ENCODE results near the gene DOCK1. TPM values are rescaled to one million over a fixed set of nuclear protein-coding genes. Genes with fewer than 3 reads are reported as not detected.
A peak's percentile ranks its signal among the peaks of the same experiment; 100 is the strongest.

The DOCK1 gene
- total RNA-seq, 6 experiments from 2014 or later = 50.6 to 59.9 (median 54.7) TPM

DNA sequence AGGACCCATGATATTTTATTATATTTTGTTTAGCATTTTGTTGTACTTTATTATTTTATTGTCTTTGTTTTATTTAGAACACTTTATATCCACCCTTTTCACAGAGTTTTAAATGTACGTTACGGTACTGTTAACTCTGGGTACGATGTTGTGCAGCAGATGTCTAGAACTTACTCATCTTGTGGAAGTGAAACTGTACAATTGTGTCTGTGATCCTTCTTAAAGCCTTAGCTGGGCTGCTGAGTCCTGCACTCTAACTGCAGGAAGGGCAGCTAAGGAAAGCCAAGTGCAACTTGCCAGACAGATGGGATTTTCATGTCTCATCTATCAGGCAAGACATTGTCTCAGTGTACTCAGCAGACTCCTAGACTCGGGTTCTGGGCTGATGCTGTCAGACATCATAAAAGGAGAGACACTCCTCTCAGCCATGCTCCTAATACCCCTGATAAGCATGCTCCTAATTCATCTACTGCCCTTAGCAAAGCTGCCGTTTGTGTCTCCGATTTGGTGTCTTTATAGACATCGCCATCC lies 305.8 kb downstream of the DOCK1 start:
- Mint-ChIP-seq H3K27me3 (ENCODE audit: insufficient read depth) (no peaks in the 10 kb centered on the region; the same call in 1 of the 2 replicates), H3K4me3 (no peak overlapping the region), H3K36me3 (ENCODE audit: low read depth) (peaks cover 6% of the 10 kb centered on the region; the same call in 1 of the 2 replicates)

DNA sequence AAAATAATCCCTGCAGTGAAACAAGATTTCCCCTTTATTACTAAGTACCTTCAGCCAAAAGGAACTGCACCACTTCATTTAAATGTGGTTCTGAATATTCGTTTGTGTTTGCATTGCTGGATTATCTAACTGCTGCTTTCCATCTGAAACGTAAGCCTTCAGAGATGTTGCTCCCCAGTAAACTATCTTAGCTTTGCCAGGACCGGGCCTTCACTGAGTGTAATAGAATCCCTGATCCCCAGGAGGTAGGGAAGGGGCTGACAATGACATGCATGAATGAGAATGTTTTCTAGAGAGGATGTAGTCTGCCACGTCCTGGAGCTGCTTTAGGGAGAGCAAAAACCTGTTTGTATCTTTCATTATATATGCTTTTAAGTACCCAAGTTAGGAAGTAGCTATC lies 310.6 kb downstream of the DOCK1 start:
- no peak overlapping the region for H3K27ac Mint-ChIP-seq

More for the DNA sequence above, 305.8 kb downstream of the DOCK1 start:
- H3K4me1 Mint-ChIP-seq (ENCODE audit: low read depth) = peaks cover 3% of the 10 kb centered on the region; the same call in 1 of the 2 replicates
- H3K9me3 Mint-ChIP-seq = no peaks in the 10 kb centered on the region
- no peak overlapping the region for H3K27ac Mint-ChIP-seq
- TF ChIP-seq, protein P1, sequence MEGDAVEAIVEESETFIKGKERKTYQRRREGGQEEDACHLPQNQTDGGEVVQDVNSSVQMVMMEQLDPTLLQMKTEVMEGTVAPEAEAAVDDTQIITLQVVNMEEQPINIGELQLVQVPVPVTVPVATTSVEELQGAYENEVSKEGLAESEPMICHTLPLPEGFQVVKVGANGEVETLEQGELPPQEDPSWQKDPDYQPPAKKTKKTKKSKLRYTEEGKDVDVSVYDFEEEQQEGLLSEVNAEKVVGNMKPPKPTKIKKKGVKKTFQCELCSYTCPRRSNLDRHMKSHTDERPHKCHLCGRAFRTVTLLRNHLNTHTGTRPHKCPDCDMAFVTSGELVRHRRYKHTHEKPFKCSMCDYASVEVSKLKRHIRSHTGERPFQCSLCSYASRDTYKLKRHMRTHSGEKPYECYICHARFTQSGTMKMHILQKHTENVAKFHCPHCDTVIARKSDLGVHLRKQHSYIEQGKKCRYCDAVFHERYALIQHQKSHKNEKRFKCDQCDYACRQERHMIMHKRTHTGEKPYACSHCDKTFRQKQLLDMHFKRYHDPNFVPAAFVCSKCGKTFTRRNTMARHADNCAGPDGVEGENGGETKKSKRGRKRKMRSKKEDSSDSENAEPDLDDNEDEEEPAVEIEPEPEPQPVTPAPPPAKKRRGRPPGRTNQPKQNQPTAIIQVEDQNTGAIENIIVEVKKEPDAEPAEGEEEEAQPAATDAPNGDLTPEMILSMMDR (IDR thresholded peaks at IDR 0.05) = no peak
- no peak for DNase-seq

GRCh38 chr10:127216274-127216673 lies 311.0 kb downstream of the DOCK1 start:
- Mint-ChIP-seq H3K36me3 (ENCODE audit: low read depth) (peaks cover 18% of the 10 kb centered on the region), H3K27me3 (ENCODE audit: insufficient read depth) (no peaks in the 10 kb centered on the region; the same call in 1 of the 2 replicates), H3K4me1 (ENCODE audit: low read depth) (peaks cover 14% of the 10 kb centered on the region), H3K27ac (no peak overlapping the region), H3K9me3 (no peaks in the 10 kb centered on the region), H3K4me3 (no peak overlapping the region)
- TF ChIP-seq, protein P1 (IDR thresholded peaks at IDR 0.05) = no peak
- DNase-seq = no peak

More for the DNA sequence above, 310.6 kb downstream of the DOCK1 start:
- DNase-seq = no peak
- Mint-ChIP-seq H3K27me3 (ENCODE audit: insufficient read depth) (no peaks in the 10 kb centered on the region; the same call in 1 of the 2 replicates), H3K9me3 (no peaks in the 10 kb centered on the region), H3K4me3 (no peak overlapping the region), H3K4me1 (ENCODE audit: low read depth) (peaks cover 14% of the 10 kb centered on the region), H3K36me3 (ENCODE audit: low read depth) (peaks cover 18% of the 10 kb centered on the region)
- TF ChIP-seq, protein P1 (IDR thresholded peaks at IDR 0.05) = no peak

DNA sequence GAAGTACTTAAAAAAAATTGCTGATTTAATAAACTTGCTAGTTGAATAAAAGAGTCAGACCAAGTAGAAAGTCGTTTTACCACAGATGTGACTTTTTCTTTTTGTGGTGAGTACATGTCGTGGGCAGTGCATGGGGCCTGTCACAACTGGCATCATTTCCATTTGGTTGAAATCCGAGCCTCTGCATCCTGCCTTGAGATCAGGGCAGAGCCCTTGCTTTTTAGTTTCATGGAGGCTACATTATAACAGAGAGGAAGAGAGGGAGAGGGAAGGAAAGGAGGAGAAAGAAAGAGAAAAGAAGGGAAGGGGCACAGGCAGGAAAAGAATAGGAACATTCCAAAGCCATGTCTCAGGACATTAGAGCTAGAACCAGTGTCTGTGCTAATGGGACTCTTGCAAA lies 311.6 kb downstream of the DOCK1 start:
- peaks cover 14% of the 10 kb centered on the region for H3K4me1 Mint-ChIP-seq (ENCODE audit: low read depth)
- H3K9me3 Mint-ChIP-seq = no peaks in the 10 kb centered on the region
- peak overlapping the region; percentile 14; the same call in 1 of the 2 replicates for H3K27ac Mint-ChIP-seq
- no peaks in the 10 kb centered on the region; the same call in 1 of the 2 replicates for H3K27me3 Mint-ChIP-seq (ENCODE audit: insufficient read depth)
- TF ChIP-seq, protein P1 (IDR thresholded peaks at IDR 0.05) = no peak
- peaks cover 18% of the 10 kb centered on the region for H3K36me3 Mint-ChIP-seq (ENCODE audit: low read depth)
- H3K4me3 Mint-ChIP-seq = no peak overlapping the region
- no peak for DNase-seq

DNA sequence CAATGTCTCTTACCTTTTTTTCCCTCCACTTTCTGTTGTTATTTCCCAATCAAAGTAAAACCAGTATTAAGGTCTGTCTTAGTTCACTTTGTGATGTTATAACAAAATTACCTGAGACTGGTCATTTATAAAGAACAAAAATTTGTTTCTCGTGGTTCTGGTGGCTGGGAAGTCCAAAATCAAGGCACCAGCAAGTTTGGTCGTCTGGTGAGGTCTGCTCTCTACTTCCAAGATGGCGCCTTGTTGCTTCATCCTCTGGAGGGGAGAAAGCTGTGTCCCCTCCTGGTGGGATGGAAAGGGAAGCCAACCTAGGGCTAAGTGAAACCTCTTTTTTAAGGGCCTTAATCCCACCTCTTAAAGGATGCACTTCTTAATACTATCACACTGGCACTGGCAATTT lies 313.4 kb downstream of the DOCK1 start:
- Mint-ChIP-seq H3K9me3 (no peaks in the 10 kb centered on the region), H3K4me3 (no peak overlapping the region), H3K4me1 (ENCODE audit: low read depth) (peaks cover 14% of the 10 kb centered on the region), H3K27me3 (ENCODE audit: insufficient read depth) (peaks cover 2% of the 10 kb centered on the region; the same call in 1 of the 2 replicates), H3K27ac (no peak overlapping the region), H3K36me3 (ENCODE audit: low read depth) (peaks cover 18% of the 10 kb centered on the region)
- TF ChIP-seq, protein P1 (IDR thresholded peaks at IDR 0.05) = no peak
- DNase-seq = no peak

All from HFFc6 (cell line).